HepG2 (cell line): Measurements from ENCODE around the gene SYNGR2. TPM values are rescaled to one million over a fixed set of nuclear protein-coding genes. Genes with fewer than 3 reads are reported as not detected.

Experiments
- CSRNP2 ChIP-seq: sonication (generic); formaldehyde crosslinking; conservative IDR thresholded peaks from 2 replicates; pipeline ENCODE4 v1.8.0; 2022; ENCODE audit warnings: low read depth, missing genetic modification reagents
- DRAP1 ChIP-seq: IDR thresholded peaks from 2 replicates; pipeline ENCODE4 v1.6.1; 2016; ENCODE audit warnings: missing genetic modification reagents, missing compliant biosample characterization
- ELF4 ChIP-seq: sonication (generic); formaldehyde crosslinking; IDR thresholded peaks from 2 replicates; pipeline ENCODE4 v1.5.0; 2020; ENCODE audit warnings: missing genetic modification reagents, mild to moderate bottlenecking, moderate library complexity, borderline replicate concordance
- ETV6 ChIP-seq: sonication (generic); formaldehyde crosslinking; conservative IDR thresholded peaks from 2 replicates; pipeline ENCODE4 v1.4.0; 2020; ENCODE audit warnings: missing genetic modification reagents
- FOSL2 ChIP-seq: sonication (generic); formaldehyde crosslinking; IDR thresholded peaks from 2 replicates; pipeline ENCODE4 v1.4.0; 2020; ENCODE audit warnings: missing genetic modification reagents
- HDAC6 ChIP-seq: fragments of 200-600 bp; sonication (generic); IDR thresholded peaks from 2 replicates; pipeline ENCODE4 v1.7.0; 2017; ENCODE audit warnings: mild to moderate bottlenecking, antibody characterized with exemption, low read length, low read depth
- HNF4A ChIP-seq: sonication (generic); formaldehyde crosslinking; IDR thresholded peaks from 2 replicates; pipeline ENCODE4 v1.4.0; 2020; ENCODE audit warnings: missing genetic modification reagents
- HNRNPUL1 ChIP-seq: fragments of 200-400 bp; formaldehyde crosslinking; IDR thresholded peaks from 2 replicates; pipeline ENCODE4 v1.6.1; 2017; ENCODE audit warnings: low read depth, mild to moderate bottlenecking, low read length, moderate library complexity
- HOXA5 ChIP-seq: sonication (generic); formaldehyde crosslinking; IDR thresholded peaks from 2 replicates; pipeline ENCODE4 v1.4.0; 2020; ENCODE audit warnings: missing genetic modification reagents
- ISL2 ChIP-seq: sonication (generic); formaldehyde crosslinking; IDR thresholded peaks from 2 replicates; pipeline ENCODE4 v1.5.0; 2020; ENCODE audit warnings: missing genetic modification reagents
- PHF21A ChIP-seq: sonication (generic); formaldehyde crosslinking; IDR thresholded peaks from 2 replicates; pipeline ENCODE4 v1.5.0; 2020; ENCODE audit warnings: mild to moderate bottlenecking, missing genetic modification reagents
- PHF5A ChIP-seq: IDR thresholded peaks from one replicate; pipeline ENCODE4 v1.6.1; 2018; ENCODE audit warnings: low read depth, missing genetic modification reagents; ENCODE audit not compliant: unreplicated experiment
- RBFOX2 ChIP-seq: fragments of 200-400 bp; formaldehyde crosslinking; IDR thresholded peaks from 2 replicates; pipeline ENCODE4 v1.6.1; 2017; ENCODE audit warnings: low read depth, mild to moderate bottlenecking, low read length
- SOX5 ChIP-seq: IDR thresholded peaks from 2 replicates; pipeline ENCODE4 v1.6.1; 2016; ENCODE audit warnings: borderline replicate concordance
- SSRP1 ChIP-seq: IDR thresholded peaks from 2 replicates; pipeline ENCODE4 v1.6.1; 2016; ENCODE audit warnings: control low read depth
- TP53 ChIP-seq: sonication (generic); formaldehyde crosslinking; conservative IDR thresholded peaks from 2 replicates; pipeline ENCODE4 v1.4.0; 2020; ENCODE audit warnings: missing genetic modification reagents
- YY1 ChIP-seq: IDR thresholded peaks from 2 replicates; pipeline ENCODE4 v1.6.1; 2011; ENCODE audit warnings: low read length, low read depth, moderate library complexity, mild to moderate bottlenecking; ENCODE audit not compliant: insufficient read depth, insufficient replicate concordance
- ZNF251 ChIP-seq: sonication (generic); formaldehyde crosslinking; IDR thresholded peaks from 2 replicates; pipeline ENCODE4 v1.9.0; 2021; ENCODE audit warnings: mild to moderate bottlenecking, missing genetic modification reagents
- ZNF275 ChIP-seq: sonication (generic); formaldehyde crosslinking; IDR thresholded peaks from 2 replicates; pipeline ENCODE4 v1.8.0; 2022; ENCODE audit warnings: missing genetic modification reagents, mild to moderate bottlenecking, inconsistent platforms, borderline replicate concordance
- ZNF296 ChIP-seq: sonication (generic); formaldehyde crosslinking; conservative IDR thresholded peaks from 2 replicates; pipeline ENCODE4 v1.5.0; 2020; ENCODE audit warnings: mild to moderate bottlenecking, missing genetic modification reagents
- ZNF317 ChIP-seq: sonication (generic); formaldehyde crosslinking; IDR thresholded peaks from 2 replicates; pipeline ENCODE4 v1.5.0; 2020; ENCODE audit warnings: mild to moderate bottlenecking, missing genetic modification reagents
- ZNF33A ChIP-seq: sonication (generic); formaldehyde crosslinking; IDR thresholded peaks from 2 replicates; pipeline ENCODE4 v1.5.1; 2020; ENCODE audit warnings: missing genetic modification reagents, mild to moderate bottlenecking, moderate library complexity, borderline replicate concordance
- ZNF432 ChIP-seq: sonication (generic); formaldehyde crosslinking; IDR thresholded peaks from 2 replicates; pipeline ENCODE4 v1.5.0; 2020; ENCODE audit warnings: missing genetic modification reagents, mild to moderate bottlenecking, borderline replicate concordance
- ZNF446 ChIP-seq: sonication (generic); formaldehyde crosslinking; IDR thresholded peaks from 2 replicates; pipeline ENCODE4 v1.5.0; 2020; ENCODE audit warnings: mild to moderate bottlenecking, missing genetic modification reagents
- ZNF468 ChIP-seq: sonication (generic); formaldehyde crosslinking; IDR thresholded peaks from 2 replicates; pipeline ENCODE4 v1.8.0; 2022; ENCODE audit warnings: mild to moderate bottlenecking, moderate library complexity, missing genetic modification reagents
- ZNF510 ChIP-seq: sonication (generic); formaldehyde crosslinking; IDR thresholded peaks from 2 replicates; pipeline ENCODE4 v1.4.0; 2020; ENCODE audit warnings: low read depth, mild to moderate bottlenecking, missing genetic modification reagents
- ZNF563 ChIP-seq: sonication (generic); formaldehyde crosslinking; IDR thresholded peaks from 2 replicates; pipeline ENCODE4 v1.8.0; 2022; ENCODE audit warnings: mild to moderate bottlenecking, moderate library complexity, missing genetic modification reagents
- ZNF672 ChIP-seq: sonication (generic); formaldehyde crosslinking; IDR thresholded peaks from 2 replicates; pipeline ENCODE4 v1.8.1; 2022; ENCODE audit warnings: missing genetic modification reagents
- ZNF776 ChIP-seq: sonication (generic); formaldehyde crosslinking; IDR thresholded peaks from 2 replicates; pipeline ENCODE4 v1.4.0; 2020; ENCODE audit warnings: mild to moderate bottlenecking, missing genetic modification reagents
- ZSCAN25 ChIP-seq: sonication (generic); formaldehyde crosslinking; IDR thresholded peaks from 2 replicates; pipeline ENCODE4 v1.8.0; 2022; ENCODE audit warnings: mild to moderate bottlenecking, missing genetic modification reagents
- polyA plus RNA-seq, 8 experiments: library from polyadenylated mRNA; depleted of rRNA in 3 of 8; stranded (reverse) in 7 of 8; unstranded in 1 of 8; fragments of >200 nt; fragmentation: Illumina TruSeq in 4 of 8; extraction: Trizol in 4 of 8; gene quantifications; 2 replicates each; pipeline versions ENCODE4 v1.2.1 to v1.2.3, GENCODE V29; 2011 to 2016; ENCODE audit warnings: low read depth in 4 of 8, missing spikeins in 1 of 8, mixed read lengths in 1 of 8; ENCODE audit not compliant: insufficient read depth in 1 of 8
- total RNA-seq, 5 experiments: library from RNA; depleted of rRNA; stranded (reverse); fragments of >200 nt; fragmentation: Illumina TruSeq; extraction: Trizol; gene quantifications; 2 replicates each; pipeline ENCODE4 v1.2.3, GENCODE V29; 2016; ENCODE audit warnings: low read depth in 1 of 5

Gene SYNGR2
- total and polyA plus RNA-seq, 2 of the 13 experiments (the other 11 are each of a cell fraction or from before 2014, with no cell fraction given): 46.7 to 170 TPM

- peak; percentile 80 for TF ChIP-seq ZNF275 (CRISPR knock-in tag)
- TF ChIP-seq ZNF296: no peak
- no peak for TF ChIP-seq ZNF468 (CRISPR knock-in tag)
- no peak for TF ChIP-seq ZNF33A (CRISPR knock-in tag)
- no peak for TF ChIP-seq SSRP1 (CRISPR knock-in tag)
- TF ChIP-seq YY1: peak; percentile 83
- peak; percentile 51; the same call in 1 of the 2 replicates for TF ChIP-seq ZNF446
- TF ChIP-seq ETV6 (CRISPR knock-in tag): no peak
- TF ChIP-seq ZNF432: no peak
- TF ChIP-seq TP53 (CRISPR knock-in tag): no peak
- TF ChIP-seq ZNF251 (CRISPR knock-in tag): no peak
- peak; percentile 49 for TF ChIP-seq HNF4A (CRISPR knock-in tag)
- peak; percentile 90 for TF ChIP-seq RBFOX2
- peak; percentile 32; the same call in 1 of the 2 replicates for TF ChIP-seq SOX5 (CRISPR knock-in tag)
- peak; percentile 86; the same call in 1 of the 2 replicates for TF ChIP-seq ZNF563 (CRISPR knock-in tag)
- no peak; the same call in 1 of the 2 replicates for TF ChIP-seq PHF21A (CRISPR knock-in tag)
- no peak for TF ChIP-seq ZNF672 (CRISPR knock-in tag)
- TF ChIP-seq FOSL2 (CRISPR knock-in tag): peak; percentile 25; the same call in 1 of the 2 replicates
- no peak for TF ChIP-seq ZNF510 (CRISPR knock-in tag)
- peak; percentile 56 for TF ChIP-seq ISL2
- TF ChIP-seq CSRNP2 (CRISPR knock-in tag): no peak
- no peak; the same call in 1 of the 2 replicates for TF ChIP-seq HOXA5 (CRISPR knock-in tag)
- TF ChIP-seq ELF4 (CRISPR knock-in tag): no peak
- TF ChIP-seq ZNF776 (CRISPR knock-in tag): peak; percentile 88; the same call in 1 of the 2 replicates
- TF ChIP-seq ZSCAN25 (CRISPR knock-in tag): peak; percentile 70; the same call in 1 of the 2 replicates
- no peak for TF ChIP-seq ZNF317
- peak; percentile 53; the same call in 1 of the 2 replicates for TF ChIP-seq DRAP1 (CRISPR knock-in tag)
- peak; percentile 94 for TF ChIP-seq PHF5A (CRISPR knock-in tag)
- TF ChIP-seq HNRNPUL1: no peak
- no peak for TF ChIP-seq HDAC6
Measured at GRCh38 chr17:78168242-78168902, at the start of gene SYNGR2 (continued).
